Glomerular visceral epithelial cell (primary cell): ENCODE measurements around the gene DAPK1.
A peak's percentile ranks its signal among the peaks of the same experiment; 100 is the strongest.
"Not testable (repeated sequence)": the region's sequence is repeated elsewhere in the genome, so short reads cannot be mapped to it uniquely, and the experiment has no call there.

Experiments
- DNase-seq: peaks from one replicate; pipeline ENCODE4 v3.0.0-alpha.2; 2016; ENCODE audit errors: extremely low spot score

Gene DAPK1

DNA sequence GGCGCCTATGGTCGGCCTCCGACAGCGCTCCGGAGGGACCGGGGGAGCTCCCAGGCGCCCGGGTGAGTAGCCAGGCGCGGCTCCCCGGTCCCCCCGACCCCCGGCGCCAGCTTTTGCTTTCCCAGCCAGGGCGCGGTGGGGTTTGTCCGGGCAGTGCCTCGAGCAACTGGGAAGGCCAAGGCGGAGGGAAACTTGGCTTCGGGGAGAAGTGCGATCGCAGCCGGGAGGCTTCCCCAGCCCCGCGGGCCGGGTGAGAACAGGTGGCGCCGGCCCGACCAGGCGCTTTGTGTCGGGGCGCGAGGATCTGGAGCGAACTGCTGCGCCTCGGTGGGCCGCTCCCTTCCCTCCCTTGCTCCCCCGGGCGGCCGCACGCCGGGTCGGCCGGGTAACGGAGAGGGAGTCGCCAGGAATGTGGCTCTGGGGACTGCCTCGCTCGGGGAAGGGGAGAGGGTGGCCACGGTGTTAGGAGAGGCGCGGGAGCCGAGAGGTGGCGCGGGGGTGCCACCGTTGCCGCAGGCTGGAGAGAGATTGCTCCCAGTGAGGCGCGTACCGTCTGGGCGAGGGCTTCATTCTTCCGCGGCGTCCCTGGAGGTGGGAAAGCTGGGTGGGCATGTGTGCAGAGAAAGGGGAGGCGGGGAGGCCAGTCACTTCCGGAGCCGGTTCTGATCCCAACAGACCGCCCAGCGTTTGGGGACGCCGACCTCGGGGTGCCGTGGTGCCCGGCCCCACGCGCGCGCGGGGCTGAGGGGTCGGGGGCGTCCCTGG is 561 bp downstream of the DAPK1 start:
- DNase-seq = peak; percentile 64

DNA sequence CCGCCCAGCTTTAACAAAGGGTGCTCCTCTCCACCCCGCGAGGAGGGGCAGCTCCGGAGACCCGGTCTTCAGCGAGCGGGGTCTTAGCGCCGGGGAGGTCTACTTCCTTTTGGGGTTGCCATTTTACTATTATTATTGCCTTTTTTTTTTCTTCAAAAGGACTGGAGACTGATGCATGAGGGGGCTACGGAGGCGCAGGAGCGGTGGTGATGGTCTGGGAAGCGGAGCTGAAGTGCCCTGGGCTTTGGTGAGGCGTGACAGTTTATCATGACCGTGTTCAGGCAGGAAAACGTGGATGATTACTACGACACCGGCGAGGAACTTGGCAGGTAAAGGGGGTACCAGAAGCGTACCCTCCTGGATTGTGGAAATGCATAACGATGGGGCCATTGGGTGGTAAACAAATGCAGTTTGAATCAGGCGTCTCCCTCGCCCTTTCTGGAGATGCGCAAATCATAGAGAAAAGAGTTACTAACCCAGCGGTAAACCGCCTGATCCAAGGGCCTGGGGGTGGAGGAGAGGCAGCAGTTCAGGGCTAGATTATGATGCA is 1.2 kb downstream of the DAPK1 start:
- DNase-seq = peak; percentile 28

DNA sequence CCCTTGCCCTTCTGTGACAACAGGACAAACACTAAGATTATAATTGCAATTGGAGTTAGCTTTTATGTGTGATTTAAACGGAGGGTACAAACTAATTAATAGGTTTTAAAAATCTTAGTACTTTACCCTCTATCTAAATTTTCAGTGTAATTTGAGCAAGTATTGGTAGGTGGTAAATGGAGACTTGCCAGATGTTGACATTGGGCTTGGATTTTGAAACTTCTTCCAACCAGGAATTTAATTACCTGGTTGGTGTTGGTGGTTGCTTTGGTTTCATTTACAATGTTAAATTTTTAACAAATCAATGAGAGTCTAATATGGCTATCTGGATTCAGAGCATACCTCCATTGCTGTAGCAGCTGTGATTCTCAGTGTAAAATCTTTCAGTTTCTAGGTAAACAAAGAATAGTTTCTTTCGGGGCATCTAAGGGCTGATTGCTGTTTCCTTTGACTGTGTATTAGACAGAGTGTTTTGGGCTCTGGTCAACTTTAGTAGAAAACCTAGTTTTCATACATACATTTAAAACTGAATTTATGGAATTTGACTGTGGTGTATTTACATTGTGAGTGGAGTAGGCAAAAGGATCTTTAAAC is 1.9 kb downstream of the DAPK1 start:
- DNase-seq = no peak

DNA sequence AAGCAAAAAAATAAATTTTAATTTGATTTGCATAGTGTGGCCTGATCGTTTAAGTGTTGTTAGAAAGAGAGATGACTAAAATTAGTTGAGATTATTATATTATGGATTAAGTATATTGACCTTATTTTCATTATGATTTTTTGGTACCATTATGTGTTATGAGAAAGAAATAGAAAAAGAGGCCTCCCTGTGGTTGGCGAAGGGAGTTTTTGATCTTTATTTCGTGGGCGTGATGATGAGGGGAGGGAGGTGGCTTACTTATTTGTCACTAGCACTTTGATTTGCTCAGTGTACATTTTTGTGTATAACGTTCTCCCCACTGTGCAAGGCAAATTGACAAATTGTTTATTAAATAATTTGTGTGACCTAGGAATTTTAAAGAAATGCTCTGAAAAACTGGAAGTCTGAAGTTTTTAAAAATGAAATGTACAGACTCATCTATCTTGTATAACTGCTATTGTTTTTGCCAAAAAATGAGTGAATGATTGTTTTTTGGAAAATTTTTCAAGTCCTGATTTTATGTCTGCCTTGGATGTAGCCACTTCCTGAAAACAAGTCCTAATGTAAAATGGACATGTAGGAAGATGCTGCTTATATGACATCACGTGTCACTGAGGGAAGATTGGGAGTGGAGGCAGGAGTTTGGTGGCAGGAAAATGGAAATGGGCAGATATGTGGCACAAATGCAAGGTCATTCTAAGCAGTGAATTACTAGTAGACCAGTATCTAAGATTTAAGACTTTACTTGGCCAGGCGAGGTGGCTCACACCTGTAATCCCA is 3.0 kb downstream of the DAPK1 start:
- no peak for DNase-seq

DNA sequence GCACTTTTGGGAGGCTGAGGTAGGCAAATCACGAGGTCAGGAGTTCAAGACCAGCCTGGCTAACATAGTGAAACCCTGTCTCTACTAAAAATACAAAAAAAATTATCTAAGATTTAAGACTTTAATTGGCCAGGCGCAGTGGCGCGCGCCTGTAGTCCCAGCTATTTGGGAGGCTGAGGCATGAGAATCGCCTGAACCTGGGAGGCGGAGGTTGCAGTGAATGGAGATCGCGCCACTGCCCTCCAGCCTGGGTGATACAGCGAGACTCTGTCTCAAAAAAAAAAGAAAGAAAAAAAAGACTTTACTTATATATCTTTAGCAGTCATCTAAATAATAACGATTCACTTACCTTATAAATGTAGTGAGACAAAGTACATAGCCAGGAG is 3.6 kb downstream of the DAPK1 start:
- DNase-seq = not testable (repeated sequence)

DNA sequence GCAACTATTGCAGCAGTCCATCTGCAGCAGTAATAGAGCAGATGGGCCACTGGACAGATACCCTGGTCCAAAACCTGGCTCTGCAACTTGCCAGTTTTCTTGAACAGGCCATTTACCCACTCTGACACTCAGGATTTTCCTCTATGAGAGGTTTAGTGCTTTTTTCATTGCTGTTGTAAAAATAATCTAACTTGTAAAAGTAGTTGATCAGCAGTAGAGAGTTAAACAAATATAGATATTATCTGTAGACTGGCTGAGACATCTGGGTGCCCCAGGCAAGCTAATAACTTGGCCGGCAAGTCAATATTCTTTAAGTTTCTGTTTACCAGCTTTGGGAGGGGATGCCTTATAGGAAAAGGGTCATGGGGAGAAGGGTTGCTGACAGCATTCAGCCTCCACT is 4.1 kb downstream of the DAPK1 start:
- DNase-seq = no peak

DNA sequence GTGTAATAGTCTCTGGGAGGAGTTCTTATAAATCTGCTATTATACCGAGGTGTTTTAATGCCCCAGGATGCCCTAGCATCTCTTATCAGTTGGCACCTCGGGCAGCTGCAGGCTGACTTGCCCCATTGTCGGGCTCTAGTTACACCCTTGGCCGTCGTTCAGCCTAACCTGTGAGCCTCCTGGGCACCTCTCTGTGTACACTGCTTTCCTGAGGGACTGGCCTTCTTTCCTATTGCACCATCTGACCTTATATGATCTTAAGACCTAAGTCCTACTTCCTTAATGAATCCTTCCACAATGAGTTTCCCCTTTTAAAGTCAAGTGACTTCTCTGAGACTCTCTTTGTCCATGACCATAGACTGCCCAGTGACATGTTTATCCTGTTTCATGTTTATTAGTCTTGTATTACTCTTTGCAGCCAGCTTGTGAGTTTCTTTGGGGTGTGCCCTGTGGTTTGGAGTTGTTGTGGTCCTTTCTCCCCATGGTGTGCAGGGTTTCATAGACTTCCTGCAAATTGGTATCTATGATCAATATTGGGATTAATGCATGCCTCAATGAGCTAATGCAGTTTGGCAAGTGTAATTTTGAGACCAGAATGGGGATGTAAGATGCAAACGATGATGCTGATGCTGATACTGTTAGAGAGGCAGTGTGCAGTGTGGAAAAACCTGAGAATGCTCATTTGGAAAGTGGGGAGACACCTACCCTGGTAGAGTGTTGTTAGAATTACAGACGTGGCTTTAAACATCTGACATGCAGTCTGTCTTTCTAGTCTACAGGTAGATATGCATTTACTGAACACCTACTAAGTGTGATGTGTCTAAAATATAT is 4.9 kb downstream of the DAPK1 start:
- no peak for DNase-seq

DNA sequence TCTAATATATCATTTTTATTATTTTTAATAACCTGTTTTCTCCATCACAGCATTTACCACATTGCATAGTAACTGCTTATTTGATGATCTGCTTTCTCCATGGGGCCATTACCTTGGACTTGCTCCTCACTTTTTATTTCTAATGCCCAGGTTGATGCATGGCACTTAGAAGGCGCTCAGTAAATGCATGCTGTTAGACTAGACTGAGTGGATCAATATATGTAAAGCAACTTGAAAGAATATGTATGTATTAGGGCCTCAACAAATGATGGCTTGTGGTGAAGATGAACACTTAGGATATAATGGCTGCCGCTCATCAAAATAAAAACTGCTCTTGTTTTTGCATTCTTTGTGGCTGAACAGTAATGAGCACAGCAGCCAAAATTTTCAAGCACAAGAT is 5.8 kb downstream of the DAPK1 start:
- no peak for DNase-seq

DNA sequence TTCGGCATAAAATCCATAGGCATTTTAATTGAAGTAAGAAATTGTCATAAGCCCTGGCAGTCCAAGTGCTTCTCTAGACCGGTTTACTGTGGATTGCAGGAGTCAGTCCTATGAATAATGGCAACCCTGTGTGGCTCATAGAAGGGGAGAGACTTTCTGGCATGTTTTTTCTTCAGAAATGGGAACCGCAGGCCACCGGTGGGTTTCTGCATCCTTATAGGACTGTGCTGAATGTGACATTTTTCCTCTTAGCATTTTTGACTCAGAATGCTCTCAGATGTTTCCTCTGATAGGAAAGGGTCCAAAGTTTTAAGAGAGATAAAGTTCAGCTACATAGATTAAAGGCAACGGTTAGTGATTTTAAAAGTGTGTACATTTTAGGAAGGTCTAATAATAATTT is 6.3 kb downstream of the DAPK1 start:
- no peak for DNase-seq

DNA sequence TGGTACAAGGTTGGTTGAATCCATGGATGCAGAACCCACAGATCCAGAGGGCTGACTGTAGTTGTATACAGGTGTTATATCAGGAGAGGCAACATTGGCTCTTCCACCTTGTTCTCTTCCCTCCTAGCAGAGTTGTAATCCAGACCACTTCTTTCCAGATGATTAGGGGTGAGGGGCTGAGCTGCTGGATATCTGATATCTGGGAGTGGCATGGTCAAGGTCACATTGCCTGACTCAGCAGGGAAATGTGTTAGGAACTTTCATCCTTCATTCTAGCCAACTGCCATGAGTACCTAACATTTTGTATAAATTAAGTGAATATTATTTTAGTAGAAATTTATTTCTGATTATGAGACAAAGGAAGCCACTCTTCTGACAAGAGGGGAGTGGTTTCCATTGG is 7.3 kb downstream of the DAPK1 start:
- no peak for DNase-seq

DNA sequence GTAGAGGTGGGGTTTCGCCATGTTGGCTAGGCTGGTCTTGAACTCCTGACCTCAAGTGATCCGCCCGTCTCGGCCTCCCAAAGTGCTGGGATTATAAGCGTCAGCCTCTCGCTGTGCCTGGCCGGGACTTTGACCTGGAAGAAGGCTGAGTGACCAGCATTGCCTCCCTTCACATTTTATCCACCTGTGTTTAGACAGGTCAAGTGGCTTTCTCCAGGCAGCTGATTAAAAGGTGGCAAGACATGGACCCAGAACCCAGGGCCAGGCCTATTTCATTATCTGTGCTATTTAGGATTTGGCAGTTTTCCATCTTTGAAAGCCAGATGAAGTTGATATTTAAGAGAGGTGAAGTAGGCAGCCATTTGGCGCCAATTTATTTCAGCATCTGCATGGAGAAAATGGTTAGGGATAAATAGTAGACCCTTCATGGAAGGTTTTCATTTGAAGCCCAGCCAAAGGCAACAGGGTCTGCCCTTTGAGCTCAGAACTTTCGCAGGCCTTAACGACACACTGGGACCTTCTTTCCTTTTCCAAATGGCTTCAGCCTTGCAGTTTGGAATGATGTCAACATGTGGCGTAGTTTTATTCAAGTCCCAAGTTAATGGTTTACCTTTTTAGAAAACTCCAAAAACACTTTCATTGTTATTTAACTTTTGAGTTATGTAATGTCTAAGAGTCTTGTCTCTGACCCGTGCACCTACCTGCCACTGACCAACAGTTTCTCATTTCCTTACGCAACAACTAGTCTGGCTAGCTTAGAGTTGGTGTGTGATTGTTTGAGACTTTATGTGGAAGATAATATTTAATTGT is 8.4 kb downstream of the DAPK1 start:
- DNase-seq = no peak

DNA sequence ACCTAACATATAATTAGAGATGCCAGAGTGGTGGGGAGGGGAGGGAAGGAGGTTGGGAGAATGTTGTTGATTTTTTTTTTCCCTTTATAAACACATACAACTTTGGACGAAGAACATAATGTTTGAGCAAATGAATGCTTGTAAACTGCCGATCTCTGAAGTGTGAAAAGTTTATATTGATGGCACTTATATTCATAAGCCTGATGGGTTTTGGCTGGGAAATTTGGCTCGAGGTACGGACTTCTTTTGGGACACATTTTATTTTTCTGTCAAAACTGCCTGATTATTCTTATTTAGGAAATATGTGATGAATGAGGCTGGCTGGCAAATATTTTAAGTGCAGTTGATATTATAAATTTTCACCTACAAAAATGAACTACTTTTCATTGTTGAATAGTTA is 9.9 kb downstream of the DAPK1 start:
- no peak for DNase-seq

DNA sequence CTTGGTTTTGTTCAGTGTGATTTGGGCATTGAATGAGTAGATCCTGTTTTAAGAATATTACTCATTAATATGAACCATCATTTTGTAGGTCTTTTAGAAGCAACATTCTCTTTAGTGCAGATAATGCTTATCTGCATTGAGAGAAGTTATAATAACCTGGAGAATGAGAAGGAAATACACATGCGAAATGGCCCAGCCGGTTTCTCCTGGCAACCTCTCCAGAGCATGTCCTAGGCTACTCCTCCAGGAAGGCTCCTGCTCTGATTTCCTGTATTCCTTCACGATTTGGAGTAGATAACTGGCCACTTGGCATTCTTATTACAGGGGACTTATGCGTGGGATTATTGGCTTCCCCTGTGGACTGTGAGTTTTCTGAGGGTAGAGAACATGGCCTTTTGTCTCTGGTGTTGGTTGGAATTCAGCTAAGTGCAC is 12.6 kb downstream of the DAPK1 start:
- DNase-seq = no peak

DNA sequence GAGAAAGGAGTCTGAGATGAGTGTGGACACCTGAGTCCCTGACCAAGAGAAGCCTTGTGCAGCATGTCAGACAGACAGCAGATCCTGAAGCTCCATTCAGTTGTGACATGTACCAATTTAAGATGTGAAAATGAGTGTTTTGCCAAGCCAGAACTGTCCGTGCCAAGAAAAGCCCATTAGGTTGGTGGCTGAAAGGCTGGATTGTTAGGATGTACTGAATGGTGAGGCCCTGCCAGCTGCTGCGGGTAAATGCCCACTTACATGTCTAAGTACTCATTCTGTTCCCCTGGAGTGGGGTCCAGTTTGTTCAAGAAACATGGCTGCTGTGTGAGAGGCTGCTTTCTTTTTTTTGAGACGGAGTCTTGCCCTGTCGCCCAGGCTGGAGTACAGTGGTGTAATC is 14.6 kb downstream of the DAPK1 start:
- DNase-seq = no peak

DNA sequence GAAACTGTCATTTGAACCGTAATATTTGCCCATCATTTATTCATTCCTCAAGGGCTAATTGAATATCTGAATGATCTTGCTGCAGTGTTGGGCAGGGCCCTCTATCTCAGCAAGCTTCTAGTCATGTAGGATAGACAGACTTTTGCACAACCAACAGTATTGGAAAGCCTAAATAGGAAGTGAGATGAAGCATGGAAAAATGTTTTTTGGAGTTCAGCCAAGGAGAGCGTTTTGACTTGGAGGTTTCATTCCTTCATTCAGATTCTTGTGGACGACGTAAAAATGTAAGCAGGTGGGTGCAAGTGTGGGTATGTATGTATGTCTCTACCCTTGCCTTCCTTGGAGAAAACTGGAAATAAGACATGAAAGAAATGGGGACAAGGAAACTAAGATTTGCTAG is 15.5 kb downstream of the DAPK1 start:
- DNase-seq = no peak

DNA sequence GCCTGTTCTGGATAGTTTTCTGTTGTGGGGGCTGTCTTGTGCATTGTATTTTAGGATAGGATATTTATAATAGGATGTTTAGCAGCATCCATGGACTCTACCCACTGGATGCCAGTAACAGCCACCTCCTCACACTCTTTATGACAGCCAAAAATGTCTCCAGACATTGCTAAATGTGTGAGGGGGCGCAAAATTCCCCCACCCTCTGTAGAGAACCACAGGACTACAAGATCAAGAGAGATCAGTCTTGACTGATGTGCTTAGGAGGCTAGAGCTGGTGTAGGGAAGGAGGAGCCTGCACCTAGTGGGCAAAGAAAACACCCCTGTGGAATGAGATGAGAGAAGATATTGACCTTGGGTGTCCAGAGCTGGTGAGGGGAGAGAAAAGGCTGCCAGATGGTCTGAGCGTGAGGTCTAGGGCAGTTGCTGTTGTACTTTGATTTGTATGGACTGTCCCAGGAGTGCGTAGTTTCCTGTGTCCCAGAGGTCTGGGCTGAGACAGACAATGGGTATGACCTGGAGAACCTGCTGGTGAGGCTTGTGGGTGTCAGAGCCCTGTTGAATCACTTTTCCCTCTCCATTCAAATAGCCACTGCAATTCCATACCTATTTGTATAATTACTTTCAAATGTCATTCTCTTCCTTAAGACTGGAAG is 16.3 kb downstream of the DAPK1 start:
- no peak for DNase-seq

DNA sequence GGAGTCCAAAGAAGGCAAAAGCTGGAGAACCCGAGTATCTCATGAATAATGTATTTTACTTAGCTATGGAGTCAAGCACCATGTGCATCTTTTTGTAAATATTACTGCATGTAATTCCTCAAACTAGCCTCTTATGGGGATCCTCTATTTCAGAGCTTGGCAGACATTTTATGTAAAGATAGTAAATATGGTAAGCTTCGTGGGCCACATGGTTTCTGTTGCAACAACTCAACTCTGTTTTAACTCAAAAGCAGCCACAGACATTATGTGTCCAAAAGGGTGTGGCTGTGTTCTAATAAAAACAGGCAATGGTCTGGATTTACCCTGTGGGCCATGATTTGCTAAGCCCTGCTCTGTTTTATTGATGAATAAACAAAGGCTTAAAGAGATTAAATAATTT is 17.3 kb downstream of the DAPK1 start:
- no peak for DNase-seq

DNA sequence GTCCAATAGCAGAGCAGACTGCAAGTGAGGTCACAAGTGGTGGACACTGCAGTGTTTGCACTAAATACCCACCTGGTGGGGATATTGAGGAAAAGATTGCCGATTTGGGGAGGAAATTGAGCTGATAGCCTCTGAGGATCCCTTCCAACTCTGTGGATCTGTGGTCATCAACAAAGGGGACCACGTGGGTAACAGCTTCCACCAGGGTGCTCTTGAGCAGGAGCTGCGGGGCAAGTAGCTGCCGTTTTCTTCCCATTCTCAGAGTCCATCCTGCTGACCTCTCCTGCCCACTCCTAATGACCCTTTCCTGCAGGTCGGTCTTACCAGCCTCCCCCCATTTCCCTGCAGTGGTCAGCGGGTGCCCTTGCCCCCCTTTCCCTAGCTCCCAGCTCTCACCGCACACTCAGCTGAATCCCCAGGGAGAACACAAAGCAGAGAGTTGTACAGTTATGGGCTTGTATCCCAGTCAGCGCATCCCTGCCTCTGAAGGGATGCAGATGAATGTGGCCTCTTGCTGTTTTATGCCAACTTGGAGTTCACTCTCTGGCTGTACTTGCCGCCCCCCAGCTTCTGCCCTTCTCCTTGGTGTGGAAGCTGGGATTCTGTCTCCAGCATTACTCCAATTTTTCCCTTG is 18.0 kb downstream of the DAPK1 start:
- DNase-seq = no peak

DNA sequence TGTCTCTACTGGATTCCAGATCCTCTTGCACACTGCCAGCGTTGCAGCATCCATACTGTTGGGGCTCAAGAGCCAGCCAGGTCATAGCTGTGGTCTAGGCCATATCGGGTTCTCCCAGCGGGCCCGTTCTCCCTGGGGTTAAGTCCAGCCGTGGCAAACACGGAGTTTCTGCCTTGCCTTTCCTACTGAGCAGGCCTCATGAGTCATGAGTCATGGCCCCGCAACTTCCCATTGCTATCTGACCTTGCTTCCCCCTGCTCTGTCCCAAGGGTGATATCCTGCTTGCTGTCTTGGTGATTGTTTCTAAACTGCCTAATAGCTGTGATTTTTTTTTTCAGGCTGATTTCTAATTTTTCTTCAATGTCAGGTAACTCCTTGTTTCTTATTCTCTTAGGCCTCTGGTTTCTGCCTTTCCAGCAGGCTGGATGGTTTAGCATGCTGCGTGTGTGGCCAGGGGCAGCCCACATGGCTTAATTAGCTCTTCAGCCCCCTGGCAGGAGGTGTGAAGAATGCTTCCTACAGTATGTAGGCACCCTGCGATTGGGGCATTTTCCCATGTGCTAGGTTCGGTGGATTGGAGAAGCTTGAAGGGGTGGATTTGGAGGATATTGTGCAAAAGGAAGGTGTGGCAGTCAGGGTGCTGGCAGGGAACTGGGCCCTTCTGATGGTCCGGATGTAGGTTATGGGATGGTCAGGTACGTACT is 18.7 kb downstream of the DAPK1 start:
- DNase-seq = peak; percentile 72
